Panc1 (cell line): ENCODE results near the gene CENPT. TPM values are rescaled to one million over a fixed set of nuclear protein-coding genes. Genes with fewer than 3 reads are reported as not detected.

Experiments used
- ATAC-seq: fragments of 200-7000 bp; cut with Tn5 transposase; 2 replicates; pipeline ENCODE4 v1.9.1; 2020; ENCODE audit warnings: mild to moderate bottlenecking, moderate library complexity
- BruUV-seq: library from RNA; stranded (reverse); fragments of 400-500 nt; replicated peaks from 2 replicates; lab custom pipeline; 2021; lab: Mats Ljungman, UMichigan
- CTCF ChIA-PET: fragments of 300-600 bp; sonication (Branson Sonifier 250); formaldehyde crosslinking; loops from one replicate; lab custom pipeline; 2022; ENCODE audit warnings: antibody characterized with exemption; lab: Charles Lee
- POLR2A ChIA-PET: fragments of 300-600 bp; sonication (Branson Sonifier 250); formaldehyde crosslinking; loops from one replicate; lab custom pipeline; 2022; ENCODE audit warnings: antibody characterized with exemption; lab: Charles Lee
- DNase-seq: peaks from one replicate; pipeline ENCODE4 v3.0.0-alpha.2; 2010; ENCODE audit warnings: low read depth, low spot score
- H3K27ac ChIP-seq: 2 replicates; pipeline ENCODE4 v1.5.1; 2011; ENCODE audit warnings: mild to moderate bottlenecking, low read length, inconsistent platforms
- H3K27me3 ChIP-seq: fragments of 200-500 bp; sonication (Bioruptor generic); 2 replicates; pipeline ENCODE4 v1.6.0; 2014; ENCODE audit warnings: low read length, inconsistent platforms; ENCODE audit not compliant: control insufficient read depth, insufficient read depth
- H3K36me3 ChIP-seq: fragments of 200-500 bp; sonication (Bioruptor generic); 2 replicates; pipeline ENCODE4 v1.5.1; 2014; ENCODE audit warnings: inconsistent platforms, mild to moderate bottlenecking, low read length, moderate library complexity; ENCODE audit not compliant: control insufficient read depth, insufficient read depth
- H3K4me1 ChIP-seq: 2 replicates; pipeline ENCODE4 v1.5.1; 2011; ENCODE audit warnings: inconsistent platforms, mild to moderate bottlenecking, low read length, moderate library complexity; ENCODE audit not compliant: control insufficient read depth, insufficient read depth
- H3K4me3 ChIP-seq, 2 experiments: 2 replicates each; pipeline ENCODE4 v1.5.1; 2011 to 2012; ENCODE audit warnings: low read depth in 2 of 2, low read length in 2 of 2, mild to moderate bottlenecking in 2 of 2, inconsistent platforms in 1 of 2, moderate library complexity in 1 of 2
- H3K9me3 ChIP-seq: fragments of 200-500 bp; sonication (Bioruptor generic); 2 replicates; pipeline ENCODE4 v1.5.1; 2014; ENCODE audit warnings: low read depth, mild to moderate bottlenecking, inconsistent platforms, low read length, moderate library complexity; ENCODE audit not compliant: control insufficient read depth, insufficient read depth
- CTCF ChIP-seq: fragments of 450-650 bp; IDR thresholded peaks from 2 replicates; pipeline ENCODE4 v1.5.1; 2017; ENCODE audit warnings: mild to moderate bottlenecking
- POLR2AphosphoS5 ChIP-seq: IDR thresholded peaks from 2 replicates; pipeline ENCODE4 v1.6.1; 2012; ENCODE audit warnings: mild to moderate bottlenecking, low read depth, low read length, moderate library complexity
- SIN3A ChIP-seq: IDR thresholded peaks from 2 replicates; pipeline ENCODE4 v1.6.1; 2012; ENCODE audit warnings: low read depth, mild to moderate bottlenecking, low read length, moderate library complexity, borderline replicate concordance; ENCODE audit not compliant: insufficient read depth
- TCF7L2 ChIP-seq: IDR thresholded peaks from 2 replicates; pipeline ENCODE4 v1.6.1; 2011; ENCODE audit warnings: mild to moderate bottlenecking, low read depth, low read length, inconsistent platforms
- in situ Hi-C: cut with HindIII; loops from 2 replicates; pipeline ENCODE4 v1.10.0; 2016; ENCODE audit warnings: low sequenced_read_pairs, low pct_unique_long_range_greater_than_20kb
- intact Hi-C: fragments of 100-400 bp; cut with micrococcal nuclease; formaldehyde crosslinking; loops from one replicate; pipeline ENCODE4 v1.10.0; 2022; ENCODE audit not compliant: unreplicated experiment
- total RNA-seq: library from RNA; stranded (reverse); gene quantifications from one replicate; pipeline ENCODE4 v1.2.1, GENCODE V29; 2021; ENCODE audit not compliant: unreplicated experiment
- TF ChIP-seq, protein P1 (sequence below), 2 experiments: IDR thresholded peaks; 2 replicates each; pipeline ENCODE4 v1.6.1; 2011 to 2012; ENCODE audit warnings: low read depth in 2 of 2, control low read depth in 1 of 2, low read length in 1 of 2, mild to moderate bottlenecking in 1 of 2, moderate library complexity in 1 of 2; ENCODE audit not compliant: insufficient read depth in 1 of 2

CENPT gene
- total RNA-seq, 1 experiment from 2014 or later, result 43.4 TPM

DNA sequence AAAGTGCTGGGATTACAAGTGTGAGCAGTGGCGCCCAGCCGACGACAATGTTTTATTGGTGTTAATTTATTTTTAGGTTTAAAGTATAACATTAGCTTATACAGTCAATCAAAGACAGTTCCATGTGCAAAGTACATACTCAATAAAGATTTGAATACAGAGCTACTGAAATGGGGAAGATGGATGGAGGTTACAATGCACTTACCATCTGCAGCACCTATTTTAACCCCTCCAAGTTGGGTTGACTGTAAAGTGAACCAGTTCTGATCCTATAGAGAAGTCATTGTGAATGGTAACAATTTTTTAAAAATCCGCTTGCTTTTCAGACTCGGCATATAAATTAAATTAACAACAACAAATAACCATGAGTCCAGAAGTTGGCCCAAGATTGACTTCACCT is 44.9 kb upstream of the CENPT start:
- Histone ChIP-seq H3K27me3 (no peaks in the 10 kb centered on the region), H3K4me1 (no peaks in the 10 kb centered on the region), H3K9me3 (no peaks in the 10 kb centered on the region), H3K27ac (peak overlapping the region; percentile 67), H3K36me3 (no peaks in the 10 kb centered on the region; the same call in 1 of the 2 replicates), H3K4me3 (peak overlapping the region; percentile 63 to 83)
- intact Hi-C loops, result no loop called here
- BruUV-seq, result no TSS peak
- CTCF ChIA-PET, result no interaction called here
- POLR2A ChIA-PET, result no interaction called here
- ATAC-seq, result no peak
- in situ Hi-C loops, result no loop called here
- no peak for DNase-seq
- no peak for TF ChIP-seq CTCF
- no peak for TF ChIP-seq POLR2AphosphoS5
- no peak for TF ChIP-seq TCF7L2
- TF ChIP-seq, protein P1, sequence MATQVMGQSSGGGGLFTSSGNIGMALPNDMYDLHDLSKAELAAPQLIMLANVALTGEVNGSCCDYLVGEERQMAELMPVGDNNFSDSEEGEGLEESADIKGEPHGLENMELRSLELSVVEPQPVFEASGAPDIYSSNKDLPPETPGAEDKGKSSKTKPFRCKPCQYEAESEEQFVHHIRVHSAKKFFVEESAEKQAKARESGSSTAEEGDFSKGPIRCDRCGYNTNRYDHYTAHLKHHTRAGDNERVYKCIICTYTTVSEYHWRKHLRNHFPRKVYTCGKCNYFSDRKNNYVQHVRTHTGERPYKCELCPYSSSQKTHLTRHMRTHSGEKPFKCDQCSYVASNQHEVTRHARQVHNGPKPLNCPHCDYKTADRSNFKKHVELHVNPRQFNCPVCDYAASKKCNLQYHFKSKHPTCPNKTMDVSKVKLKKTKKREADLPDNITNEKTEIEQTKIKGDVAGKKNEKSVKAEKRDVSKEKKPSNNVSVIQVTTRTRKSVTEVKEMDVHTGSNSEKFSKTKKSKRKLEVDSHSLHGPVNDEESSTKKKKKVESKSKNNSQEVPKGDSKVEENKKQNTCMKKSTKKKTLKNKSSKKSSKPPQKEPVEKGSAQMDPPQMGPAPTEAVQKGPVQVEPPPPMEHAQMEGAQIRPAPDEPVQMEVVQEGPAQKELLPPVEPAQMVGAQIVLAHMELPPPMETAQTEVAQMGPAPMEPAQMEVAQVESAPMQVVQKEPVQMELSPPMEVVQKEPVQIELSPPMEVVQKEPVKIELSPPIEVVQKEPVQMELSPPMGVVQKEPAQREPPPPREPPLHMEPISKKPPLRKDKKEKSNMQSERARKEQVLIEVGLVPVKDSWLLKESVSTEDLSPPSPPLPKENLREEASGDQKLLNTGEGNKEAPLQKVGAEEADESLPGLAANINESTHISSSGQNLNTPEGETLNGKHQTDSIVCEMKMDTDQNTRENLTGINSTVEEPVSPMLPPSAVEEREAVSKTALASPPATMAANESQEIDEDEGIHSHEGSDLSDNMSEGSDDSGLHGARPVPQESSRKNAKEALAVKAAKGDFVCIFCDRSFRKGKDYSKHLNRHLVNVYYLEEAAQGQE (IDR thresholded peaks at IDR 0.05; ENCODE audit: insufficient read depth in 1 of 2, low read depth in 2 of 2, low read length in 1 of 2), result no peak
- TF ChIP-seq SIN3A, result no peak

GRCh38 chr16:67888331-67888730 is 40.8 kb upstream of the CENPT start:
- Histone ChIP-seq H3K36me3 (no peaks in the 10 kb centered on the region; the same call in 1 of the 2 replicates), H3K9me3 (no peaks in the 10 kb centered on the region), H3K27me3 (no peaks in the 10 kb centered on the region), H3K27ac (no peak overlapping the region), H3K4me3 (no peak overlapping the region), H3K4me1 (no peaks in the 10 kb centered on the region)
- DNase-seq (no peak), ATAC-seq (no peak)
- CTCF ChIA-PET, result no interaction called here
- intact Hi-C loops (no loop called here), in situ Hi-C loops (no loop called here)
- no peak for TF ChIP-seq CTCF
- no peak for TF ChIP-seq TCF7L2
- TF ChIP-seq, protein P1 (IDR thresholded peaks at IDR 0.05; ENCODE audit: insufficient read depth in 1 of 2, low read depth in 2 of 2, low read length in 1 of 2), result no peak
- no peak for TF ChIP-seq POLR2AphosphoS5
- TF ChIP-seq SIN3A, result no peak
- POLR2A ChIA-PET, result no interaction called here
- no TSS peak for BruUV-seq
